CD4-positive, alpha-beta T cell (primary cell): ENCODE data around the gene LRIF1. TPM values are rescaled to one million over a fixed set of nuclear protein-coding genes. Genes with fewer than 3 reads are reported as not detected.

ENCODE experiments used
- ATAC-seq: fragments of 200-7000 bp; cut with Tn5 transposase; one replicate; pipeline ENCODE4 v1.10.0; 2022; ENCODE audit warnings: mild to moderate bottlenecking; ENCODE audit not compliant: poor library complexity
- CTCF ChIA-PET: fragments of 350-600 bp; sonication (Branson Sonifier 250); formaldehyde crosslinking; loops from one replicate; lab custom pipeline; 2021; ENCODE audit warnings: antibody characterized with exemption, inconsistent platforms; lab: Charles Lee
- POLR2A ChIA-PET: fragments of 350-600 bp; sonication (Branson Sonifier 250); formaldehyde crosslinking; loops from one replicate; lab custom pipeline; 2021; ENCODE audit warnings: antibody characterized with exemption, inconsistent platforms; lab: Charles Lee
- DNase-seq, 14 experiments: peaks; one replicate each; pipeline ENCODE4 v3.0.0-alpha.2; 2013 to 2020; ENCODE audit warnings: mixed read lengths in 2 of 14
- H3K27ac ChIP-seq, 2 donors: one replicate each; pipeline versions ENCODE4 v1.5.1 to v1.7.0; 2013; ENCODE audit warnings: low read length in 2 of 2, low read depth in 1 of 2, mild to moderate bottlenecking in 1 of 2
- H3K27me3 ChIP-seq, 2 experiments: 1 replicate in 1 of 2; 2 replicates in 1 of 2; pipeline versions ENCODE4 v1.6.1 to v1.7.0; 2013; ENCODE audit warnings: low read length in 2 of 2, control low read depth in 1 of 2, mild to moderate bottlenecking in 1 of 2, moderate library complexity in 1 of 2; ENCODE audit not compliant: insufficient read depth in 2 of 2, control insufficient read depth in 1 of 2
- H3K36me3 ChIP-seq: one replicate; pipeline ENCODE4 v1.6.1; 2013; ENCODE audit warnings: low read length, control low read depth; ENCODE audit not compliant: insufficient read depth
- H3K4me1 ChIP-seq: one replicate; pipeline ENCODE4 v1.6.1; 2013; ENCODE audit warnings: low read length, control low read depth; ENCODE audit not compliant: insufficient read depth
- H3K4me3 ChIP-seq: one replicate; pipeline ENCODE4 v1.5.1; 2013; ENCODE audit warnings: mild to moderate bottlenecking, low read length, moderate library complexity
- H3K9me3 ChIP-seq, 2 experiments: 1 replicate in 1 of 2; 2 replicates in 1 of 2; pipeline versions ENCODE4 v1.6.1 to v1.7.0; 2013; ENCODE audit warnings: low read length in 2 of 2, mild to moderate bottlenecking in 2 of 2, control low read depth in 1 of 2, moderate library complexity in 1 of 2; ENCODE audit not compliant: control insufficient read depth in 1 of 2, insufficient read depth in 1 of 2
- H3K27ac Mint-ChIP-seq: one replicate; pipeline ENCODE4 v1.8.0; 2020; ENCODE audit warnings: mixed read lengths
- H3K27me3 Mint-ChIP-seq: one replicate; pipeline ENCODE4 v1.8.0; 2021; ENCODE audit warnings: mixed read lengths
- H3K36me3 Mint-ChIP-seq: one replicate; pipeline ENCODE4 v1.8.0; 2021; ENCODE audit warnings: low read depth, mixed read lengths
- H3K4me1 Mint-ChIP-seq: one replicate; pipeline ENCODE4 v1.8.0; 2021; ENCODE audit warnings: low read depth, mixed read lengths
- H3K4me3 Mint-ChIP-seq: one replicate; pipeline ENCODE4 v1.8.0; 2020; ENCODE audit warnings: mild to moderate bottlenecking, mixed read lengths
- H3K9me3 Mint-ChIP-seq: one replicate; pipeline ENCODE4 v1.8.0; 2020; ENCODE audit warnings: mixed read lengths
- intact Hi-C, 2 experiments: fragments of 100-400 bp; cut with DNase I in 1 of 2; cut with micrococcal nuclease in 1 of 2; formaldehyde crosslinking; loops; one replicate each; pipeline versions ENCODE4 v1.15.1 to v1.9.0; 2023 to 2025; cut with DNase I, micrococcal nuclease
- total RNA-seq, 174 experiments: library from RNA in 2 of 174; stranded (reverse) in 2 of 174; gene quantifications; one replicate each; pipeline ENCODE4 v1.2.3 and lab custom pipeline; 2021 to 2026
- TF ChIP-seq, protein P1 (sequence below): fragments of 200-600 bp; IDR thresholded peaks from one replicate; pipeline ENCODE4 v1.8.0; 2022; ENCODE audit warnings: antibody characterized with exemption, mild to moderate bottlenecking

The LRIF1 gene
- total RNA-seq, 2 experiments from 2014 or later, result 1.6 to 1.8 TPM

DNA sequence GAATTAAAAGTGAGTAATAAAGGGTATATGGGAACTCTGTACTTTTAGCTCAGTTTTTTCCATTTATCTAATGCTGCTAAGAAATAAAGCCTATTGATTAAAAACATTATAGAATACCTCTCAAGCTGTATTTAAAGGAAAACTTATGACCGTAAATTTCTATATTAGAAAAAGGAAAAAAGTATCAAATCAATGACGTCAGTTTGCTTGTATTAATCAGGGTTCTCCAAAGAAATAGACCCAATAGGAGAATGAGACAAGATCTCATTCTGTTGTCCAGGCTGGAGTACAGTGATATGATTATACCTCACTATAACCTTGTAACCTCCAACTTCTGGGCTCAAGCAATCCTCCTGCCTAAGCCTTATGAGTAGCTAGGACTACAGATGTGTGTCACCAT is 15.4 kb upstream of the LRIF1 start:
- Mint-ChIP-seq H3K36me3 (peaks cover 5% of the 10 kb centered on the region), H3K27me3 (peaks cover 37% of the 10 kb centered on the region)

GRCh38 chr1:110976089-110976488 is 12.4 kb upstream of the LRIF1 start:
- H3K36me3 ChIP-seq, result no peaks in the 10 kb centered on the region
- Mint-ChIP-seq H3K9me3 (peaks cover 33% of the 10 kb centered on the region), H3K27ac (no peak overlapping the region), H3K27me3 (peaks cover 66% of the 10 kb centered on the region), H3K36me3 (peaks cover 10% of the 10 kb centered on the region), H3K4me3 (no peak overlapping the region), H3K4me1 (no peaks in the 10 kb centered on the region)
- DNase-seq (no peak), ATAC-seq (no peak)
- peaks cover 4 to 12% of the 10 kb centered on the region in 2 experiments for H3K27me3 ChIP-seq
- no peaks in the 10 kb centered on the region for H3K4me1 ChIP-seq
- TF ChIP-seq, protein P1, sequence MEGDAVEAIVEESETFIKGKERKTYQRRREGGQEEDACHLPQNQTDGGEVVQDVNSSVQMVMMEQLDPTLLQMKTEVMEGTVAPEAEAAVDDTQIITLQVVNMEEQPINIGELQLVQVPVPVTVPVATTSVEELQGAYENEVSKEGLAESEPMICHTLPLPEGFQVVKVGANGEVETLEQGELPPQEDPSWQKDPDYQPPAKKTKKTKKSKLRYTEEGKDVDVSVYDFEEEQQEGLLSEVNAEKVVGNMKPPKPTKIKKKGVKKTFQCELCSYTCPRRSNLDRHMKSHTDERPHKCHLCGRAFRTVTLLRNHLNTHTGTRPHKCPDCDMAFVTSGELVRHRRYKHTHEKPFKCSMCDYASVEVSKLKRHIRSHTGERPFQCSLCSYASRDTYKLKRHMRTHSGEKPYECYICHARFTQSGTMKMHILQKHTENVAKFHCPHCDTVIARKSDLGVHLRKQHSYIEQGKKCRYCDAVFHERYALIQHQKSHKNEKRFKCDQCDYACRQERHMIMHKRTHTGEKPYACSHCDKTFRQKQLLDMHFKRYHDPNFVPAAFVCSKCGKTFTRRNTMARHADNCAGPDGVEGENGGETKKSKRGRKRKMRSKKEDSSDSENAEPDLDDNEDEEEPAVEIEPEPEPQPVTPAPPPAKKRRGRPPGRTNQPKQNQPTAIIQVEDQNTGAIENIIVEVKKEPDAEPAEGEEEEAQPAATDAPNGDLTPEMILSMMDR, result no peak
- H3K9me3 ChIP-seq, result peaks cover 15 to 26% of the 10 kb centered on the region in 2 experiments
- intact Hi-C loops, result no loop called here
- H3K27ac ChIP-seq, result no peak overlapping the region
- ChIA-PET POLR2A (no interaction called here), CTCF (no interaction called here)
- no peak overlapping the region for H3K4me3 ChIP-seq

More for the DNA sequence above, 15.4 kb upstream of the LRIF1 start:
- POLR2A ChIA-PET, result interaction anchor here (0.7 kb wide), 1 partner anchor 112 kb away, joined by 3 read pairs; no protein-coding TSS in a partner anchor
- Histone ChIP-seq H3K9me3 (peaks cover 14 to 28% of the 10 kb centered on the region in 2 experiments), H3K4me3 (no peak overlapping the region), H3K27ac (no peak overlapping the region), H3K27me3 (peaks cover 0 to 4% of the 10 kb centered on the region in 2 experiments), H3K36me3 (no peaks in the 10 kb centered on the region), H3K4me1 (peaks cover 11% of the 10 kb centered on the region)
- intact Hi-C loops, result no loop called here
- TF ChIP-seq, protein P1, result no peak
- H3K27ac Mint-ChIP-seq, result no peak overlapping the region
- CTCF ChIA-PET, result no interaction called here
- H3K4me1 Mint-ChIP-seq, result peaks cover 6% of the 10 kb centered on the region
- H3K9me3 Mint-ChIP-seq, result peaks cover 27% of the 10 kb centered on the region
- DNase-seq (no peak), ATAC-seq (no peak)
- no peak overlapping the region for H3K4me3 Mint-ChIP-seq

GRCh38 chr1:110975265-110975664 is 11.5 kb upstream of the LRIF1 start:
- DNase-seq (no peak), ATAC-seq (no peak)
- Mint-ChIP-seq H3K27ac (no peak overlapping the region), H3K27me3 (peaks cover 65% of the 10 kb centered on the region), H3K4me1 (no peaks in the 10 kb centered on the region), H3K9me3 (peaks cover 34% of the 10 kb centered on the region), H3K36me3 (peaks cover 10% of the 10 kb centered on the region), H3K4me3 (no peak overlapping the region)
- ChIA-PET CTCF (interaction anchor here (0.7 kb wide), 1 partner anchor 14 kb away, joined by 3 read pairs; no protein-coding TSS in a partner anchor), POLR2A (no interaction called here)
- intact Hi-C loops, result no loop called here
- H3K36me3 ChIP-seq, result no peaks in the 10 kb centered on the region
- H3K27ac ChIP-seq, result no peak overlapping the region
- H3K9me3 ChIP-seq, result peaks cover 15 to 29% of the 10 kb centered on the region in 2 experiments
- TF ChIP-seq, protein P1, result no peak
- no peak overlapping the region for H3K4me3 ChIP-seq
- H3K27me3 ChIP-seq, result peaks cover 4 to 16% of the 10 kb centered on the region in 2 experiments
- H3K4me1 ChIP-seq, result no peaks in the 10 kb centered on the region
